Epithelial cell of umbilical artery (primary cell): ENCODE measurements around the gene SPATA12. TPM values are rescaled to one million over a fixed set of nuclear protein-coding genes. Genes with fewer than 3 reads are reported as not detected.

Experiments used
- total RNA-seq: library from RNA; depleted of rRNA; stranded (reverse); fragments of >200 nt; gene quantifications from 2 replicates; pipeline ENCODE4 v1.2.3, GENCODE V29; 2014

SPATA12 gene, protein sequence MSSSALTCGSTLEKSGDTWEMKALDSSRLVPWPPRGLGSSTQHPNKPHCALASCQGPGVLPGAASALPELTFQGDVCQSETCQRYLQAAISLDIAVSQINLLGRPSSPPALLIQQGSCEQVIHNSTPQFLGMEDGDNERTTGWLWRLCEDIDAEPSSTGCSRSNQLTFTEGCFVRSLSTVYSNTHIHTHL
- under 0.01 TPM in 2 replicates for total RNA-seq

DNA sequence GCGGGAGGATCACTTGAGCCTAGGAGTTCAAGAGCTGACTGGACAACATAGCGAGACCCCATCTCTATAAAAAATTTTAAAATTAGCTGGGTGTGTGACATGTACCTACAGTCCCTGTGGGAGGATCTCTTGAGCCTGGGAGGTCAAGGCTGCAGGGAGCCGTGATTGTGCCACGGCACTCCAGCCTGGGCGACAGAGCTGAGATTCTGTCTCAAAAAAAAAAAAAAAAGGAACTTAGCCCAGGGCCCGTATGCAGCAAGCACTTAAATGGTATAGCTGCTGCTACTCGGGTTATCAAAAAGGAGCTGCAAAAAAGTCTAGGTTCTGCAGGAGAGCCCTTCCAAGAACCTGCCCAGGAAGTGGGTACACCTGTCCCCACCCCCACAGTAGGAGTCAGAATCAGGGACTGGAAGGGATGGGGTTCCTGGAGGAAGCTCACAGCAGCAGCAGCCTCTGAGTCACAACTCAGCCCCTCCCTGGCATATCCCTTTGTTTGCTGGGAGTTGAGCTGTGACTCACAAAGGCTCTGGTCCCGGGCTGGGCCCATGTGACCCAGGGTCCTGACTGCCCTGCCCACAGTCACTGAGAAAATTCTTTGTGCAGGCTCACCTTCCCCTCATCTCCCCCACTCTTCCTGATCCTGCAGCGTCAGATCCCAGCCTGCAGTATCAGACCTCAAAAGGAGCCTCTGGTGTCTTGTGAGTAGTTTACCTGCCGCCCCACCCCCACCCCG, at the start of gene SPATA12:
SPATA12 (plus strand) TSS at position 576 of the 733 bp plus-strand sequence. CDS start 13,031 bp downstream, outside the sequence.

Other genes with a start within 250 kb of the SPATA12 start
- 0.32 and 0.46 TPM in 2 replicates for gene IL17RD, start 104.7 kb downstream of the SPATA12 start, total RNA-seq
- gene HESX1, start 139.3 kb downstream of the SPATA12 start, total RNA-seq: 0.32 and 0.46 TPM in 2 replicates
- 27.9 and 45.6 TPM in 2 replicates for gene APPL1, start 167.1 kb downstream of the SPATA12 start, total RNA-seq
- gene ASB14, start 232.0 kb downstream of the SPATA12 start, total RNA-seq: not detected in 2 replicates